CD4-positive, alpha-beta T cell treated with Interleukin-4 for 4 hours (primary cell): ENCODE measurements around the gene ACTRT2.

Experiments
- DNase-seq: peaks from one replicate; pipeline ENCODE4 v3.0.0-alpha.2; 2020

The ACTRT2 gene

GRCh38 chr1:3018576-3018975 lies 2.7 kb upstream of the ACTRT2 start:
- DNase-seq: no peak

GRCh38 chr1:3019007-3019515 lies 2.2 kb upstream of the ACTRT2 start:
- DNase-seq: no peak

GRCh38 chr1:3019516-3020051 lies 1.7 kb upstream of the ACTRT2 start:
- DNase-seq: no peak

GRCh38 chr1:3020263-3020909 lies 881 bp upstream of the ACTRT2 start:
- no peak for DNase-seq

- DNase-seq: no peak
Observed at GRCh38 chr1:3021801-3022401, 634 bp downstream of the ACTRT2 start.

GRCh38 chr1:3022511-3022973 lies 1.3 kb downstream of the ACTRT2 start:
- no peak for DNase-seq

GRCh38 chr1:3022976-3023375 lies 1.7 kb downstream of the ACTRT2 start:
- DNase-seq: no peak

- DNase-seq: no peak
Observed at GRCh38 chr1:3024019-3024418, 2.8 kb downstream of the ACTRT2 start.

GRCh38 chr1:3024588-3024987 lies 3.3 kb downstream of the ACTRT2 start:
- DNase-seq: no peak

GRCh38 chr1:3026124-3026523 lies 4.9 kb downstream of the ACTRT2 start:
- no peak for DNase-seq

- no peak for DNase-seq
Observed at GRCh38 chr1:3026581-3027391, 5.5 kb downstream of the ACTRT2 start.

GRCh38 chr1:3027611-3028371 lies 6.5 kb downstream of the ACTRT2 start:
- no peak for DNase-seq

- DNase-seq: no peak
Observed at GRCh38 chr1:3028531-3029282, 7.4 kb downstream of the ACTRT2 start.

GRCh38 chr1:3029481-3029961 lies 8.3 kb downstream of the ACTRT2 start:
- no peak for DNase-seq

- DNase-seq: no peak
Observed at GRCh38 chr1:3029991-3030662, 8.9 kb downstream of the ACTRT2 start.

GRCh38 chr1:3030663-3031381 lies 9.6 kb downstream of the ACTRT2 start:
- DNase-seq: no peak

GRCh38 chr1:3031401-3032221 lies 10.3 kb downstream of the ACTRT2 start:
- no peak for DNase-seq

- DNase-seq: no peak
Observed at GRCh38 chr1:3032371-3033039, 11.2 kb downstream of the ACTRT2 start.
